ENCODE results near the gene MYL3.
"Not testable (repeated sequence)": the region's sequence is repeated elsewhere in the genome, so short reads cannot be mapped to it uniquely, and the experiment has no call there.

Gene MYL3

GRCh38 chr3:46863261-46863782 lies at the start of gene MYL3:
MYL3 (minus strand) TSS chr3:46863444; CDS start chr3:46863390, 54 bp downstream.
- DNase-seq (ENCODE audit: low read depth), result no peak

GRCh38 chr3:46912986-46913385 lies 49.7 kb upstream of the MYL3 start:
- DNase-seq (ENCODE audit: low read depth), result no peak

- DNase-seq (ENCODE audit: low read depth), result not testable (repeated sequence)
These were observed 47.7 kb upstream of the MYL3 start for GRCh38 chr3:46910914-46911313.

- DNase-seq (ENCODE audit: low read depth), result no peak
These were observed 47.0 kb upstream of the MYL3 start for GRCh38 chr3:46910166-46910760.

- peak; percentile 64 for DNase-seq (ENCODE audit: low read depth)
These were observed 46.4 kb upstream of the MYL3 start for GRCh38 chr3:46909535-46910161.

GRCh38 chr3:46908986-46909534 lies 45.8 kb upstream of the MYL3 start:
- DNase-seq (ENCODE audit: low read depth), result no peak

- no peak for DNase-seq (ENCODE audit: low read depth)
These were observed 45.2 kb upstream of the MYL3 start for GRCh38 chr3:46908294-46908985.

GRCh38 chr3:46907960-46908293 lies 44.7 kb upstream of the MYL3 start:
- DNase-seq (ENCODE audit: low read depth), result no peak

- no peak for DNase-seq (ENCODE audit: low read depth)
These were observed 44.0 kb upstream of the MYL3 start for GRCh38 chr3:46907271-46907670.

- no peak for DNase-seq (ENCODE audit: low read depth)
These were observed 43.3 kb upstream of the MYL3 start for GRCh38 chr3:46906471-46907058.

GRCh38 chr3:46905661-46906451 lies 42.6 kb upstream of the MYL3 start:
- no peak for DNase-seq (ENCODE audit: low read depth)

GRCh38 chr3:46905213-46905560 lies 41.9 kb upstream of the MYL3 start:
- no peak for DNase-seq (ENCODE audit: low read depth)

- DNase-seq (ENCODE audit: low read depth), result no peak
These were observed 41.3 kb upstream of the MYL3 start for GRCh38 chr3:46904303-46905212.

- peak; percentile 60 for DNase-seq (ENCODE audit: low read depth)
These were observed 40.4 kb upstream of the MYL3 start for GRCh38 chr3:46903341-46904302.

- DNase-seq (ENCODE audit: low read depth), result no peak
These were observed 39.0 kb upstream of the MYL3 start for GRCh38 chr3:46902188-46902631.

GRCh38 chr3:46901591-46902187 lies 38.4 kb upstream of the MYL3 start:
- no peak for DNase-seq (ENCODE audit: low read depth)

- no peak for DNase-seq (ENCODE audit: low read depth)
These were observed 37.8 kb upstream of the MYL3 start for GRCh38 chr3:46901061-46901460.

- DNase-seq (ENCODE audit: low read depth), result no peak
These were observed 37.1 kb upstream of the MYL3 start for GRCh38 chr3:46900356-46900755.

GRCh38 chr3:46900007-46900292 lies 36.7 kb upstream of the MYL3 start:
- DNase-seq (ENCODE audit: low read depth), result no peak

All from HS-27A (cell line).